HepG2 (cell line): ENCODE measurements around the gene GCDH. TPM values are rescaled to one million over a fixed set of nuclear protein-coding genes. Genes with fewer than 3 reads are reported as not detected.
A peak's percentile ranks its signal among the peaks of the same experiment; 100 is the strongest.

Experiments used
- FLYWCH1 ChIP-seq: sonication (generic); formaldehyde crosslinking; IDR thresholded peaks from 2 replicates; pipeline ENCODE4 v1.8.1; 2023; ENCODE audit warnings: mild to moderate bottlenecking, missing genetic modification reagents
- FOXP4 ChIP-seq: sonication (generic); formaldehyde crosslinking; IDR thresholded peaks from 2 replicates; pipeline ENCODE4 v1.4.0; 2020; ENCODE audit warnings: missing genetic modification reagents
- NR2F6 ChIP-seq, 2 experiments: IDR thresholded peaks; 2 replicates each; pipeline ENCODE4 v1.6.1; 2016; ENCODE audit warnings: antibody characterized with exemption in 1 of 2, mild to moderate bottlenecking in 1 of 2
- RBFOX2 ChIP-seq: fragments of 200-400 bp; formaldehyde crosslinking; IDR thresholded peaks from 2 replicates; pipeline ENCODE4 v1.6.1; 2017; ENCODE audit warnings: low read depth, mild to moderate bottlenecking, low read length
- TSC22D2 ChIP-seq: sonication (generic); formaldehyde crosslinking; IDR thresholded peaks from 2 replicates; pipeline ENCODE4 v1.5.1; 2020; ENCODE audit warnings: missing genetic modification reagents, mild to moderate bottlenecking, borderline replicate concordance
- ZBTB10 ChIP-seq: sonication (generic); formaldehyde crosslinking; IDR thresholded peaks from 2 replicates; pipeline ENCODE4 v1.4.0; 2020; ENCODE audit warnings: missing genetic modification reagents, borderline replicate concordance
- ZBTB4 ChIP-seq: sonication (generic); formaldehyde crosslinking; IDR thresholded peaks from 2 replicates; pipeline ENCODE4 v1.4.0; 2020; ENCODE audit warnings: missing genetic modification reagents, mild to moderate bottlenecking, borderline replicate concordance
- ZBTB49 ChIP-seq: sonication (generic); formaldehyde crosslinking; IDR thresholded peaks from 2 replicates; pipeline ENCODE4 v1.4.0; 2020; ENCODE audit warnings: missing genetic modification reagents, borderline replicate concordance
- ZNF12 ChIP-seq: sonication (generic); formaldehyde crosslinking; IDR thresholded peaks from 2 replicates; pipeline ENCODE4 v1.5.0; 2020; ENCODE audit warnings: missing genetic modification reagents
- ZNF34 ChIP-seq: sonication (generic); formaldehyde crosslinking; IDR thresholded peaks from 2 replicates; pipeline ENCODE4 v1.4.0; 2020; ENCODE audit warnings: mild to moderate bottlenecking, missing genetic modification reagents, borderline replicate concordance
- ZNF468 ChIP-seq: sonication (generic); formaldehyde crosslinking; IDR thresholded peaks from 2 replicates; pipeline ENCODE4 v1.8.0; 2022; ENCODE audit warnings: mild to moderate bottlenecking, moderate library complexity, missing genetic modification reagents
- ZNF597 ChIP-seq: sonication (generic); formaldehyde crosslinking; IDR thresholded peaks from 2 replicates; pipeline ENCODE4 v1.5.0; 2020; ENCODE audit warnings: missing genetic modification reagents
- ZNF644 ChIP-seq: IDR thresholded peaks from 2 replicates; pipeline ENCODE4 v1.6.1; 2016; ENCODE audit warnings: low read depth
- ZNF775 ChIP-seq: sonication (generic); formaldehyde crosslinking; IDR thresholded peaks from 2 replicates; pipeline ENCODE4 v1.4.0; 2020; ENCODE audit warnings: missing genetic modification reagents, mild to moderate bottlenecking, moderate library complexity, borderline replicate concordance
- ZSCAN9 ChIP-seq: IDR thresholded peaks from 2 replicates; pipeline ENCODE4 v1.6.1; 2016; ENCODE audit warnings: borderline replicate concordance
- polyA plus RNA-seq, 8 experiments: library from polyadenylated mRNA; depleted of rRNA in 3 of 8; stranded (reverse) in 7 of 8; unstranded in 1 of 8; fragments of >200 nt; fragmentation: Illumina TruSeq in 4 of 8; extraction: Trizol in 4 of 8; gene quantifications; 2 replicates each; pipeline versions ENCODE4 v1.2.1 to v1.2.3, GENCODE V29; 2011 to 2016; ENCODE audit warnings: low read depth in 4 of 8, missing spikeins in 1 of 8, mixed read lengths in 1 of 8; ENCODE audit not compliant: insufficient read depth in 1 of 8
- total RNA-seq, 5 experiments: library from RNA; depleted of rRNA; stranded (reverse); fragments of >200 nt; fragmentation: Illumina TruSeq; extraction: Trizol; gene quantifications; 2 replicates each; pipeline ENCODE4 v1.2.3, GENCODE V29; 2016; ENCODE audit warnings: low read depth in 1 of 5

The GCDH gene
- total and polyA plus RNA-seq, 2 of the 13 experiments (the other 11 are each of a cell fraction or from before 2014, with no cell fraction given) = 15.1 to 38.0 TPM

- TF ChIP-seq NR2F6 (IDR thresholded peaks at IDR 0.05) (no peak), NR2F6 (CRISPR knock-in tag; IDR thresholded peaks at IDR 0.05) (peak; percentile 72; the same call in 1 of the 2 replicates), ZBTB49 (no peak), ZNF597 (CRISPR knock-in tag) (no peak), FLYWCH1 (CRISPR knock-in tag) (no peak), ZNF468 (CRISPR knock-in tag) (no peak), ZBTB4 (CRISPR knock-in tag) (peak; percentile 78; the same call in 1 of the 2 replicates), FOXP4 (peak; percentile 32; the same call in 1 of the 2 replicates), ZNF644 (CRISPR knock-in tag) (no peak), ZNF12 (CRISPR knock-in tag) (peak; percentile 67; the same call in 1 of the 2 replicates), ZSCAN9 (peak; percentile 25; the same call in 1 of the 2 replicates), TSC22D2 (no peak), ZNF34 (CRISPR knock-in tag) (no peak), ZBTB10 (CRISPR knock-in tag) (0 out of 2 replicates have a peak, but pooled peaks have one; percentile 45), ZNF775 (CRISPR knock-in tag) (no peak), RBFOX2 (no peak)
Observed at GRCh38 chr19:12864721-12865715, 25.9 kb upstream of the GCDH start (continued).
